Measurements from ENCODE around the gene ARFGAP1. TPM values are rescaled to one million over a fixed set of nuclear protein-coding genes. Genes with fewer than 3 reads are reported as not detected.

ARFGAP1 gene
- total RNA-seq, 1 experiment from 2014 or later: 49.2 TPM

GRCh38 chr20:63315731-63316491, 43.3 kb downstream of the ARFGAP1 start:
- Histone ChIP-seq H3K9me3 (ENCODE audit: low read length) (no peaks in the 10 kb centered on the region), H4K20me1 (ENCODE audit: insufficient read depth, low read depth, low read length) (no peaks in the 10 kb centered on the region), H3K36me3 (ENCODE audit: insufficient read depth, low read length) (no peaks in the 10 kb centered on the region), H3K9ac (ENCODE audit: low read length) (no peak overlapping the region), H3K27me3 (ENCODE audit: low read length) (no peaks in the 10 kb centered on the region), H2AFZ (ENCODE audit: low read length) (no peak overlapping the region), H3K4me1 (ENCODE audit: low read length) (peaks cover 7% of the 10 kb centered on the region; the same call in 1 of the 2 replicates), H3K27ac (ENCODE audit: low read length) (no peak overlapping the region), H3K4me2 (ENCODE audit: low read depth, low read length, poor library complexity, severe bottlenecking) (no peak overlapping the region), H3K9me2 (replicated peaks; ENCODE audit: insufficient read depth, low read length) (no peaks in the 10 kb centered on the region), H3K4me3 (ENCODE audit: low read length) (no peak overlapping the region), H3K79me2 (ENCODE audit: low read length) (no peaks in the 10 kb centered on the region)
- no peak for DNase-seq

- Histone ChIP-seq H3K36me3 (ENCODE audit: insufficient read depth, low read length) (no peaks in the 10 kb centered on the region), H3K4me1 (ENCODE audit: low read length) (peaks cover 7% of the 10 kb centered on the region; the same call in 1 of the 2 replicates), H4K20me1 (ENCODE audit: insufficient read depth, low read depth, low read length) (no peaks in the 10 kb centered on the region), H3K9ac (ENCODE audit: low read length) (no peak overlapping the region), H2AFZ (ENCODE audit: low read length) (no peak overlapping the region), H3K27me3 (ENCODE audit: low read length) (no peaks in the 10 kb centered on the region), H3K27ac (ENCODE audit: low read length) (no peak overlapping the region), H3K79me2 (ENCODE audit: low read length) (no peaks in the 10 kb centered on the region), H3K9me3 (ENCODE audit: low read length) (no peaks in the 10 kb centered on the region), H3K9me2 (replicated peaks; ENCODE audit: insufficient read depth, low read length) (no peaks in the 10 kb centered on the region), H3K4me2 (ENCODE audit: low read depth, low read length, poor library complexity, severe bottlenecking) (no peak overlapping the region), H3K4me3 (ENCODE audit: low read length) (no peak overlapping the region)
- DNase-seq: no peak
Observed at GRCh38 chr20:63316502-63316921, 43.9 kb downstream of the ARFGAP1 start.

- H3K9me2 ChIP-seq (replicated peaks; ENCODE audit: insufficient read depth, low read length): no peaks in the 10 kb centered on the region
- no peaks in the 10 kb centered on the region for H3K9me3 ChIP-seq (ENCODE audit: low read length)
- H3K36me3 ChIP-seq (ENCODE audit: insufficient read depth, low read length): no peaks in the 10 kb centered on the region
- no peak overlapping the region for H3K27ac ChIP-seq (ENCODE audit: low read length)
- peaks cover 2% of the 10 kb centered on the region; the same call in 1 of the 2 replicates for H3K4me1 ChIP-seq (ENCODE audit: low read length)
- no peak overlapping the region for H3K4me3 ChIP-seq (ENCODE audit: low read length)
- no peaks in the 10 kb centered on the region for H3K79me2 ChIP-seq (ENCODE audit: low read length)
- no peak overlapping the region for H3K4me2 ChIP-seq (ENCODE audit: low read depth, low read length, poor library complexity, severe bottlenecking)
- H2AFZ ChIP-seq (ENCODE audit: low read length): no peak overlapping the region
- no peak for DNase-seq
- no peak overlapping the region for H3K9ac ChIP-seq (ENCODE audit: low read length)
- no peaks in the 10 kb centered on the region for H3K27me3 ChIP-seq (ENCODE audit: low read length)
- no peaks in the 10 kb centered on the region for H4K20me1 ChIP-seq (ENCODE audit: insufficient read depth, low read depth, low read length)
Observed at GRCh38 chr20:63317061-63317460, 44.4 kb downstream of the ARFGAP1 start.

GRCh38 chr20:63317601-63318291, 45.1 kb downstream of the ARFGAP1 start:
- H3K4me3 ChIP-seq (ENCODE audit: low read length): no peak overlapping the region
- no peaks in the 10 kb centered on the region for H3K79me2 ChIP-seq (ENCODE audit: low read length)
- no peak overlapping the region for H3K27ac ChIP-seq (ENCODE audit: low read length)
- no peaks in the 10 kb centered on the region for H4K20me1 ChIP-seq (ENCODE audit: insufficient read depth, low read depth, low read length)
- H3K9me2 ChIP-seq (replicated peaks; ENCODE audit: insufficient read depth, low read length): no peaks in the 10 kb centered on the region
- no peak for DNase-seq
- H3K9ac ChIP-seq (ENCODE audit: low read length): no peak overlapping the region
- H3K27me3 ChIP-seq (ENCODE audit: low read length): no peaks in the 10 kb centered on the region
- H3K9me3 ChIP-seq (ENCODE audit: low read length): no peaks in the 10 kb centered on the region
- no peaks in the 10 kb centered on the region for H3K4me1 ChIP-seq (ENCODE audit: low read length)
- no peaks in the 10 kb centered on the region for H3K36me3 ChIP-seq (ENCODE audit: insufficient read depth, low read length)
- no peak overlapping the region for H2AFZ ChIP-seq (ENCODE audit: low read length)
- no peak overlapping the region for H3K4me2 ChIP-seq (ENCODE audit: low read depth, low read length, poor library complexity, severe bottlenecking)

GRCh38 chr20:63318391-63319163, 46.0 kb downstream of the ARFGAP1 start:
- no peaks in the 10 kb centered on the region for H3K9me2 ChIP-seq (replicated peaks; ENCODE audit: insufficient read depth, low read length)
- H3K36me3 ChIP-seq (ENCODE audit: insufficient read depth, low read length): no peaks in the 10 kb centered on the region
- no peaks in the 10 kb centered on the region for H4K20me1 ChIP-seq (ENCODE audit: insufficient read depth, low read depth, low read length)
- no peak overlapping the region for H2AFZ ChIP-seq (ENCODE audit: low read length)
- no peak overlapping the region for H3K4me2 ChIP-seq (ENCODE audit: low read depth, low read length, poor library complexity, severe bottlenecking)
- H3K27ac ChIP-seq (ENCODE audit: low read length): no peak overlapping the region
- no peaks in the 10 kb centered on the region for H3K79me2 ChIP-seq (ENCODE audit: low read length)
- no peaks in the 10 kb centered on the region for H3K4me1 ChIP-seq (ENCODE audit: low read length)
- H3K9me3 ChIP-seq (ENCODE audit: low read length): no peaks in the 10 kb centered on the region
- no peaks in the 10 kb centered on the region for H3K27me3 ChIP-seq (ENCODE audit: low read length)
- H3K9ac ChIP-seq (ENCODE audit: low read length): no peak overlapping the region
- no peak for DNase-seq
- no peak overlapping the region for H3K4me3 ChIP-seq (ENCODE audit: low read length)

- Histone ChIP-seq H3K79me2 (ENCODE audit: low read length) (no peaks in the 10 kb centered on the region), H3K4me2 (ENCODE audit: low read depth, low read length, poor library complexity, severe bottlenecking) (no peak overlapping the region), H3K9me2 (replicated peaks; ENCODE audit: insufficient read depth, low read length) (no peaks in the 10 kb centered on the region), H3K27me3 (ENCODE audit: low read length) (no peaks in the 10 kb centered on the region), H3K4me3 (ENCODE audit: low read length) (no peak overlapping the region), H3K9ac (ENCODE audit: low read length) (no peak overlapping the region), H4K20me1 (ENCODE audit: insufficient read depth, low read depth, low read length) (no peaks in the 10 kb centered on the region), H2AFZ (ENCODE audit: low read length) (no peak overlapping the region), H3K4me1 (ENCODE audit: low read length) (no peaks in the 10 kb centered on the region), H3K27ac (ENCODE audit: low read length) (no peak overlapping the region), H3K9me3 (ENCODE audit: low read length) (no peaks in the 10 kb centered on the region), H3K36me3 (ENCODE audit: insufficient read depth, low read length) (no peaks in the 10 kb centered on the region)
- DNase-seq: no peak
Observed at GRCh38 chr20:63319164-63320040, 46.8 kb downstream of the ARFGAP1 start.

- H2AFZ ChIP-seq (ENCODE audit: low read length): no peak overlapping the region
- no peaks in the 10 kb centered on the region for H3K27me3 ChIP-seq (ENCODE audit: low read length)
- no peaks in the 10 kb centered on the region for H3K79me2 ChIP-seq (ENCODE audit: low read length)
- H3K27ac ChIP-seq (ENCODE audit: low read length): no peak overlapping the region
- no peak for DNase-seq
- H3K4me1 ChIP-seq (ENCODE audit: low read length): no peaks in the 10 kb centered on the region
- H3K4me2 ChIP-seq (ENCODE audit: low read depth, low read length, poor library complexity, severe bottlenecking): no peak overlapping the region
- H4K20me1 ChIP-seq (ENCODE audit: insufficient read depth, low read depth, low read length): no peaks in the 10 kb centered on the region
- no peaks in the 10 kb centered on the region for H3K9me2 ChIP-seq (replicated peaks; ENCODE audit: insufficient read depth, low read length)
- H3K4me3 ChIP-seq (ENCODE audit: low read length): no peak overlapping the region
- H3K36me3 ChIP-seq (ENCODE audit: insufficient read depth, low read length): no peaks in the 10 kb centered on the region
- no peak overlapping the region for H3K9ac ChIP-seq (ENCODE audit: low read length)
- H3K9me3 ChIP-seq (ENCODE audit: low read length): no peaks in the 10 kb centered on the region
Observed at GRCh38 chr20:63320041-63320511, 47.5 kb downstream of the ARFGAP1 start.

Measured in Karpas-422 (cell line).